ENCODE results near the gene CHPF. TPM values are rescaled to one million over a fixed set of nuclear protein-coding genes. Genes with fewer than 3 reads are reported as not detected.
A peak's percentile ranks its signal among the peaks of the same experiment; 100 is the strongest.

Gene CHPF
- total and polyA plus RNA-seq, 2 donors (not counting 1 experiment from before 2014, with no cell fraction given): 35.8 to 58.8 TPM

DNA sequence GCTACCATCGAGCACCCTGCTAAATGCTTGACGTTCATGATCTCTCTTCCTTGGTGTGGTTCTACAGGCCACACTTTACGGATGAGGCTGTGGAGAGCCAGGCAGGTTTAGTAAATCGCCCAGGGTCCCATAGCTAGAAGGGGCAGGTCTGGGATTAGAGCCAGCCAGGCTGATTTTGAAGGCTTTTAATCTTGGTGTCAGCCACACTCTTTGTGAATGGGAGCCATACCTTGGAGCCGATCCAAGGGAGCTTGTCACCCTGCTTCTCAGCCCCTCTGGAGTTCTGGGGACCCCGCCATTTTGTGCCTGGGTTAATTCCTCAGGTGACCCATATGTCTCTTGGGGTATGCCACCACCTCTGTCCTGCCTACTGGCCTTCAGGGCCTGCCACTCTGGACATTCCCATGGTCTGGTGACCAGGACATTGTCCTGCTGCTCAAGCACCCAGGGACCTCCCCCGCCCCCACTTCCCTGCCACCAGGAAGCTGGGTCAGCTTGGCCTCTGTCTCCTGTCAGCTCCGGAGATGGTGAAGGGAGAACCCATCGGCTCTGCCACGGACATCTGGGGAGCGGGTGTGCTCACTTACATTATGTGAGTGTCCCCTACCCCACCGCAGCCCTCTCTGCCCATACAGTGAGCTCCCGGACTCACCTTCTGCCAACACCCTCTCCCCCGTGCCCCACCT, 52.2 kb downstream of the CHPF start:
- no peak overlapping the region for H3K4me2 ChIP-seq (ENCODE audit: extremely low read depth, insufficient read depth, low read length)
- H3K4me3 ChIP-seq (replicated peaks in 1 of 4; ENCODE audit: control extremely low read depth in 1 of 4, insufficient read depth in 1 of 4, low read depth in 3 of 4, low read length in 4 of 4): no peak overlapping the region
- no peak for DNase-seq (ENCODE audit: low read depth in 2 of 2)
- TF ChIP-seq, protein P1, sequence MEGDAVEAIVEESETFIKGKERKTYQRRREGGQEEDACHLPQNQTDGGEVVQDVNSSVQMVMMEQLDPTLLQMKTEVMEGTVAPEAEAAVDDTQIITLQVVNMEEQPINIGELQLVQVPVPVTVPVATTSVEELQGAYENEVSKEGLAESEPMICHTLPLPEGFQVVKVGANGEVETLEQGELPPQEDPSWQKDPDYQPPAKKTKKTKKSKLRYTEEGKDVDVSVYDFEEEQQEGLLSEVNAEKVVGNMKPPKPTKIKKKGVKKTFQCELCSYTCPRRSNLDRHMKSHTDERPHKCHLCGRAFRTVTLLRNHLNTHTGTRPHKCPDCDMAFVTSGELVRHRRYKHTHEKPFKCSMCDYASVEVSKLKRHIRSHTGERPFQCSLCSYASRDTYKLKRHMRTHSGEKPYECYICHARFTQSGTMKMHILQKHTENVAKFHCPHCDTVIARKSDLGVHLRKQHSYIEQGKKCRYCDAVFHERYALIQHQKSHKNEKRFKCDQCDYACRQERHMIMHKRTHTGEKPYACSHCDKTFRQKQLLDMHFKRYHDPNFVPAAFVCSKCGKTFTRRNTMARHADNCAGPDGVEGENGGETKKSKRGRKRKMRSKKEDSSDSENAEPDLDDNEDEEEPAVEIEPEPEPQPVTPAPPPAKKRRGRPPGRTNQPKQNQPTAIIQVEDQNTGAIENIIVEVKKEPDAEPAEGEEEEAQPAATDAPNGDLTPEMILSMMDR (conservative IDR thresholded peaks at IDR 0.05 in 1 of 2, IDR thresholded peaks at IDR 0.05 in 1 of 2; ENCODE audit: low read depth in 1 of 2, low read length in 2 of 2): no peak
- no peak for TF ChIP-seq EZH2 (IDR thresholded peaks at IDR 0.05; ENCODE audit: low read length, missing control alignments)
- no peak overlapping the region for H2AFZ ChIP-seq (ENCODE audit: low read length)
- H3K4me1 ChIP-seq (ENCODE audit: control insufficient read depth, extremely low read depth, insufficient read depth, low read length): no peaks in the 10 kb centered on the region
- H3K9ac ChIP-seq (ENCODE audit: insufficient read depth, low read length): no peak overlapping the region
- peaks cover 17% of the 10 kb centered on the region for H3K27me3 ChIP-seq (ENCODE audit: control insufficient read depth, insufficient read depth, low read length)
- no peaks in the 10 kb centered on the region for H3K79me2 ChIP-seq (ENCODE audit: control insufficient read depth, insufficient read depth, low read length)
- no peaks in the 10 kb centered on the region for H3K9me3 ChIP-seq (ENCODE audit: control insufficient read depth, insufficient read depth, low read depth, low read length)
- H3K36me3 ChIP-seq (ENCODE audit: control insufficient read depth, insufficient read depth, low read length): no peaks in the 10 kb centered on the region
- H4K20me1 ChIP-seq (ENCODE audit: control insufficient read depth, extremely low read depth, insufficient read depth, low read length): no peaks in the 10 kb centered on the region
- H3K27ac ChIP-seq (ENCODE audit: insufficient read depth, low read length): no peak overlapping the region

DNA sequence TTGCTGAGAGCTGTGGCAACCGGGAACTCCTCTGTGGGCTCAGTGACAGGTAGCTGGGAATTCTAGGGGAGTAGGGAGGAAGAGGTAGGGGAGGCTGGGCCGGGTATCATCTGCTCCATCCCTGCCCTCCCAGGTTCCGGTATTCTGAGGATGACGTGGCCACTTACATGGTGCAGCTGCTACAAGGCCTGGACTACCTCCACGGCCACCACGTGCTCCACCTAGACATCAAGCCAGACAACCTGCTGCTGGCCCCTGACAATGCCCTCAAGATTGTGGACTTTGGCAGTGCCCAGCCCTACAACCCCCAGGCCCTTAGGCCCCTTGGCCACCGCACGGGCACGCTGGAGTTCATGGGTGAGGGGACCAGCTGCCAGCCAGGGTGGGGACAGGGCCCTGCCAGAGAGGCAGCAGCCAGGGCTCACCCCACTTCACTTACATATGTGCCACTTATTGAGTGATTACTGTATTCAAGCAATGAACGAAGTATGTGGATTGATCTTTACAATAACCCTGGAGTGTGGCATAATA, 52.9 kb downstream of the CHPF start:
- Histone ChIP-seq H3K4me1 (ENCODE audit: control insufficient read depth, extremely low read depth, insufficient read depth, low read length) (no peaks in the 10 kb centered on the region), H3K27me3 (ENCODE audit: control insufficient read depth, insufficient read depth, low read length) (peaks cover 22% of the 10 kb centered on the region), H3K4me3 (replicated peaks in 1 of 4; ENCODE audit: control extremely low read depth in 1 of 4, insufficient read depth in 1 of 4, low read depth in 3 of 4, low read length in 4 of 4) (no peak overlapping the region), H3K9ac (ENCODE audit: insufficient read depth, low read length) (no peak overlapping the region), H4K20me1 (ENCODE audit: control insufficient read depth, extremely low read depth, insufficient read depth, low read length) (no peaks in the 10 kb centered on the region), H3K79me2 (ENCODE audit: control insufficient read depth, insufficient read depth, low read length) (no peaks in the 10 kb centered on the region), H3K9me3 (ENCODE audit: control insufficient read depth, insufficient read depth, low read depth, low read length) (no peaks in the 10 kb centered on the region), H3K36me3 (ENCODE audit: control insufficient read depth, insufficient read depth, low read length) (no peaks in the 10 kb centered on the region), H2AFZ (ENCODE audit: low read length) (no peak overlapping the region), H3K4me2 (ENCODE audit: extremely low read depth, insufficient read depth, low read length) (no peak overlapping the region), H3K27ac (ENCODE audit: insufficient read depth, low read length) (no peak overlapping the region)
- TF ChIP-seq, protein P1 (conservative IDR thresholded peaks at IDR 0.05 in 1 of 2, IDR thresholded peaks at IDR 0.05 in 1 of 2; ENCODE audit: low read depth in 1 of 2, low read length in 2 of 2): no peak
- no peak for TF ChIP-seq EZH2 (IDR thresholded peaks at IDR 0.05; ENCODE audit: low read length, missing control alignments)
- DNase-seq (ENCODE audit: low read depth in 2 of 2): no peak

DNA sequence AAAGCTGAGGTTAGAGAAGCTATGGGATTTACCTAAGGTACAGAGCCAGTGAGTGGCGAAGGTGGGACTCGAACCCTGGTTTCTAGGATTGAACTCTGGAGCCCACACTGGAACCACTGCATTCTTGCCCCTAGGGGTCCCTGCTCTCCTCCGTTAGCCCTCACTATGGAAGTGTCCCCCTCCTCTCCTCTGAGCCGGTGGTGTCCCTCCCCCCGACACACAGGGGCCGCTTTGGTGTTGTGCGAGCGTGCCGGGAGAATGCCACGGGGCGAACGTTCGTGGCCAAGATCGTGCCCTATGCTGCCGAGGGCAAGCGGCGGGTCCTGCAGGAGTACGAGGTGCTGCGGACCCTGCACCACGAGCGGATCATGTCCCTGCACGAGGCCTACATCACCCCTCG, 53.4 kb downstream of the CHPF start:
- Histone ChIP-seq H3K79me2 (ENCODE audit: control insufficient read depth, insufficient read depth, low read length) (no peaks in the 10 kb centered on the region), H2AFZ (ENCODE audit: low read length) (no peak overlapping the region), H3K9me3 (ENCODE audit: control insufficient read depth, insufficient read depth, low read depth, low read length) (no peaks in the 10 kb centered on the region), H3K36me3 (ENCODE audit: control insufficient read depth, insufficient read depth, low read length) (no peaks in the 10 kb centered on the region), H3K9ac (ENCODE audit: insufficient read depth, low read length) (no peak overlapping the region), H3K4me3 (replicated peaks in 1 of 4; ENCODE audit: control extremely low read depth in 1 of 4, insufficient read depth in 1 of 4, low read depth in 3 of 4, low read length in 4 of 4) (no peak overlapping the region), H3K4me2 (ENCODE audit: extremely low read depth, insufficient read depth, low read length) (no peak overlapping the region), H3K4me1 (ENCODE audit: control insufficient read depth, extremely low read depth, insufficient read depth, low read length) (no peaks in the 10 kb centered on the region), H4K20me1 (ENCODE audit: control insufficient read depth, extremely low read depth, insufficient read depth, low read length) (no peaks in the 10 kb centered on the region), H3K27me3 (ENCODE audit: control insufficient read depth, insufficient read depth, low read length) (peaks cover 25% of the 10 kb centered on the region), H3K27ac (ENCODE audit: insufficient read depth, low read length) (no peak overlapping the region)
- no peak for DNase-seq (ENCODE audit: low read depth in 2 of 2)
- TF ChIP-seq, protein P1 (conservative IDR thresholded peaks at IDR 0.05 in 1 of 2, IDR thresholded peaks at IDR 0.05 in 1 of 2; ENCODE audit: low read depth in 1 of 2, low read length in 2 of 2): peak in 1 of 2 donors; percentile 15
- no peak for TF ChIP-seq EZH2 (IDR thresholded peaks at IDR 0.05; ENCODE audit: low read length, missing control alignments)
